ENCODE results near the gene RCAN1. TPM values are rescaled to one million over a fixed set of nuclear protein-coding genes. Genes with fewer than 3 reads are reported as not detected.

The RCAN1 gene
- total and polyA plus RNA-seq, 11 donors, result 33.7 to 102 (median 57.6) TPM

DNA sequence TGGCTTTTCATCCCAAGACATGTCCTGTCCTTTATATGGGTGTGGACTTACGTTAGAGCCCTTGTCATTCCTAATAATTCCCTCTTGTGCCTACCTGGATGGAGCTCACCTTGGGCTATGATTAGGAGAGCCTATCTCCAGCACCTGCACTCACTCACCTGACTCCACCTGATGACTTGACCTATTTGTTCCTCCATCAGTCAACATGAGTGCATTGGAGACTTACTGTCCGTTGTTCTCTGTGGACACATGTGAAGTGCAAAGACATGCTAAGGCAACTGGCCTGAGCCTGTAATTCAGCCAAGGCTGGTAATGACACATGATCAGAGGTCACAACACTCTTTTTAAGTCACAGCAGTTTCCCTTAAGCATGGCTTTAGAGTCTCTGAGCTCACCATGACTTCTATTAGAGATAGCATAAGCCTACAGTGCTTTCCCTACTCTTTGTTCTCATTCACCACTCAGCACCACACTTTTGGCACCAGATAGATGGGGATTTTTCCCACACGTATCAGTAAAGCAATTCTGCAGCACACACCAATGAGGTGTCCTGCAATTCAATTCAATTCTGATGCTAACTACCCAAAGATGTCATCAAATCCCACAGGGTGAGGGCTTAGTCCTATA lies 112.3 kb downstream of the RCAN1 start:
- intact Hi-C loops (cut with DNase I), result no loop called here
- Histone ChIP-seq H3K4me3 (no peak overlapping the region), H3K36me3 (no peaks in the 10 kb centered on the region), H3K4me1 (no peaks in the 10 kb centered on the region), H3K9me3 (peaks cover 0 to 17% (median 5%) of the 10 kb centered on the region in 12 donors), H3K27me3 (no peaks in the 10 kb centered on the region), H3K27ac (no peak overlapping the region)
- TF ChIP-seq, protein P1, sequence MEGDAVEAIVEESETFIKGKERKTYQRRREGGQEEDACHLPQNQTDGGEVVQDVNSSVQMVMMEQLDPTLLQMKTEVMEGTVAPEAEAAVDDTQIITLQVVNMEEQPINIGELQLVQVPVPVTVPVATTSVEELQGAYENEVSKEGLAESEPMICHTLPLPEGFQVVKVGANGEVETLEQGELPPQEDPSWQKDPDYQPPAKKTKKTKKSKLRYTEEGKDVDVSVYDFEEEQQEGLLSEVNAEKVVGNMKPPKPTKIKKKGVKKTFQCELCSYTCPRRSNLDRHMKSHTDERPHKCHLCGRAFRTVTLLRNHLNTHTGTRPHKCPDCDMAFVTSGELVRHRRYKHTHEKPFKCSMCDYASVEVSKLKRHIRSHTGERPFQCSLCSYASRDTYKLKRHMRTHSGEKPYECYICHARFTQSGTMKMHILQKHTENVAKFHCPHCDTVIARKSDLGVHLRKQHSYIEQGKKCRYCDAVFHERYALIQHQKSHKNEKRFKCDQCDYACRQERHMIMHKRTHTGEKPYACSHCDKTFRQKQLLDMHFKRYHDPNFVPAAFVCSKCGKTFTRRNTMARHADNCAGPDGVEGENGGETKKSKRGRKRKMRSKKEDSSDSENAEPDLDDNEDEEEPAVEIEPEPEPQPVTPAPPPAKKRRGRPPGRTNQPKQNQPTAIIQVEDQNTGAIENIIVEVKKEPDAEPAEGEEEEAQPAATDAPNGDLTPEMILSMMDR (IDR thresholded peaks at IDR 0.05), result no peak
- TF ChIP-seq POLR2A (IDR thresholded peaks at IDR 0.05), result no peak
- 70 to 88% (median 81%) methylated on average over 3 of the region's 3 CpGs for WGBS, 4 donors
- DNase-seq (no peak), ATAC-seq (no peak)

DNA sequence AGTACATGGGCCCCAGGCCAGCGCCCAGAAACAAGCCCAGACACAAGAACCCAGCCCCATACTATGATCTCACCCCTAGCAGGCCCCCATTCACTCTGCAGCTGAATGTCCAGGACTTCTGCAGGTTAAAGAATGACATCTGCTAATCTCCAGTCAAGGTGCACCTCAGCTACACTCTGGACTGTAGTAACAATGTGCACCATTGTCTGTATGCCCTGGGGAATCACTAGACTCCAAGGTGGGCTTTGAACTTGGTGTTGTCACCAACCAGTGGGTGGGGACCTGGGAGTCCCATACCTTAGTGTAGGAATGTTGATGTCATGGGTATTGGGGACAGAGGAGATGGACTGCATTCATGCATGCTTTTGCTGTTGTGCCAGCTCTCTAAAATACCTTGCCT lies 113.2 kb downstream of the RCAN1 start:
- Histone ChIP-seq H3K9me3 (peaks cover 0 to 26% (median 14%) of the 10 kb centered on the region in 12 donors), H3K27ac (no peak overlapping the region), H3K27me3 (no peaks in the 10 kb centered on the region), H3K36me3 (no peaks in the 10 kb centered on the region), H3K4me3 (no peak overlapping the region), H3K4me1 (no peaks in the 10 kb centered on the region)
- ATAC-seq (no peak), DNase-seq (no peak)
- intact Hi-C loops (cut with DNase I), result no loop called here
- TF ChIP-seq POLR2A (IDR thresholded peaks at IDR 0.05), result no peak
- TF ChIP-seq, protein P1 (IDR thresholded peaks at IDR 0.05), result no peak
- 69 to 93% (median 76%) methylated on average over 1 of the region's 1 CpG for WGBS, 4 donors

DNA sequence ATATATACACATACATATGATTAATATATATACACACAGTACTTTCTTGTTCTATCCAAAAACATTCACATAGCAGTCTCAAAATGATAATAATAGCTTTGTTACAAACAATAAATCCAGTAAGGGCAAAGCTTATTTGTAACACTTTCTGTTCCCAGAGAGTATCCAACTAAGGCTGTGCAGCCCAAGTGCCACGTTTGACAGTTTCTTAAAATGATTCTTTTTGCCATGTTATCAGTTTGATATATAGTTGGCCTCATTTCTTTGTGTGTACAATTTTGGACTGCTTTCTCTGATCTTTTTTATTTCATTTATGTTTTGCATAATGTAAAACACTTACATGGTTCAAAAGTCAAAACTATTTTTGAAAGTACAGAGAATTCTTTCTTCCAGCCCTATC lies 114.7 kb downstream of the RCAN1 start:
- Histone ChIP-seq H3K27me3 (no peaks in the 10 kb centered on the region), H3K4me1 (no peaks in the 10 kb centered on the region), H3K9me3 (peaks cover 0 to 36% (median 15%) of the 10 kb centered on the region in 12 donors), H3K4me3 (no peak overlapping the region), H3K36me3 (no peaks in the 10 kb centered on the region), H3K27ac (no peak overlapping the region)
- no peak for ATAC-seq
- intact Hi-C loops (cut with DNase I), result no loop called here
- TF ChIP-seq, protein P1 (IDR thresholded peaks at IDR 0.05), result no peak
- no peak for TF ChIP-seq POLR2A (IDR thresholded peaks at IDR 0.05)
- WGBS, 4 donors, result 70 to 81% (median 77%) methylated on average over 1 of the region's 1 CpG
- no peak for DNase-seq

DNA sequence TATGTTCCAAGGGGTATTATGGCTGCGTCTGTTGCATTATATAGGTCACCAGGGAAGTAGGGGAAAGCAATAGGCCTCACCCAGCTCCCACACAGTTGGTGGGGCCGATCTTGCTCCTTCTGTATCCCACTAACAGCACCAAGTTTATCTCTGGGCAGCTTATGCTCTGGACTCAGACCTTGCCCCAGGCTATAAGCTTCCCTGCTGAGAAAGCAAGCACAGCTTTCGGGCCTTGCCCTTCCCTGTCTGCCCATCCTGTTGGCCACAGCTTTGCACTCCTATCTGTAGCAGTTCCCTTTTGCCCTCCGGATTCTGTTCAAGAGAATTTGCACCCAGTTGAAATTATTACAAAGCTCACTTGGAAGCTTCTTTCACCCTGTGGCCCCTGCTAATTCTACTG lies 115.8 kb downstream of the RCAN1 start:
- intact Hi-C loops (cut with DNase I), result no loop called here
- Histone ChIP-seq H3K4me1 (no peaks in the 10 kb centered on the region), H3K4me3 (no peak overlapping the region), H3K36me3 (no peaks in the 10 kb centered on the region), H3K9me3 (peaks cover 0 to 36% (median 15%) of the 10 kb centered on the region in 12 donors), H3K27me3 (no peaks in the 10 kb centered on the region), H3K27ac (no peak overlapping the region)
- no peak for ATAC-seq
- DNase-seq, result no peak
- 80 to 96% (median 86%) methylated on average over 4 of the region's 4 CpGs for WGBS, 4 donors
- no peak for TF ChIP-seq POLR2A (IDR thresholded peaks at IDR 0.05)
- TF ChIP-seq, protein P1 (IDR thresholded peaks at IDR 0.05), result no peak
